Hepatocyte (in vitro differentiated cells): ENCODE data around the gene DMAC1.

Source experiments
- CTCF ChIP-seq: fragments of 200-600 bp; sonication (generic); IDR thresholded peaks from 2 replicates; pipeline ENCODE4 v1.5.1; 2016; ENCODE audit warnings: antibody characterized with exemption, mild to moderate bottlenecking; ENCODE audit not compliant: poor library complexity
- EZH2 ChIP-seq: fragments of 200-600 bp; sonication (generic); IDR thresholded peaks from 2 replicates; pipeline ENCODE4 v1.6.1; 2016; ENCODE audit warnings: antibody characterized with exemption, mild to moderate bottlenecking, borderline replicate concordance

GRCh38 chr9:7813030-7813429, 13.5 kb upstream of the DMAC1 start:
- TF ChIP-seq CTCF = no peak
- no peak for TF ChIP-seq EZH2
